Epithelial cell of esophagus (primary cell): ENCODE data around the gene CCDC102B.

Experiments used
- DNase-seq: peaks from one replicate; pipeline ENCODE4 v3.0.0; 2010; ENCODE audit warnings: low read depth
- H3K4me3 ChIP-seq: 2 replicates; pipeline ENCODE4 v1.5.1; 2011; ENCODE audit warnings: mild to moderate bottlenecking, low read length, control low read depth
- CTCF ChIP-seq: IDR thresholded peaks from 2 replicates; pipeline ENCODE4 v1.5.1; 2011; ENCODE audit warnings: low read depth, mild to moderate bottlenecking, low read length, control low read depth, inconsistent platforms; ENCODE audit not compliant: insufficient read depth; ENCODE audit errors: missing control alignments

Gene CCDC102B

DNA sequence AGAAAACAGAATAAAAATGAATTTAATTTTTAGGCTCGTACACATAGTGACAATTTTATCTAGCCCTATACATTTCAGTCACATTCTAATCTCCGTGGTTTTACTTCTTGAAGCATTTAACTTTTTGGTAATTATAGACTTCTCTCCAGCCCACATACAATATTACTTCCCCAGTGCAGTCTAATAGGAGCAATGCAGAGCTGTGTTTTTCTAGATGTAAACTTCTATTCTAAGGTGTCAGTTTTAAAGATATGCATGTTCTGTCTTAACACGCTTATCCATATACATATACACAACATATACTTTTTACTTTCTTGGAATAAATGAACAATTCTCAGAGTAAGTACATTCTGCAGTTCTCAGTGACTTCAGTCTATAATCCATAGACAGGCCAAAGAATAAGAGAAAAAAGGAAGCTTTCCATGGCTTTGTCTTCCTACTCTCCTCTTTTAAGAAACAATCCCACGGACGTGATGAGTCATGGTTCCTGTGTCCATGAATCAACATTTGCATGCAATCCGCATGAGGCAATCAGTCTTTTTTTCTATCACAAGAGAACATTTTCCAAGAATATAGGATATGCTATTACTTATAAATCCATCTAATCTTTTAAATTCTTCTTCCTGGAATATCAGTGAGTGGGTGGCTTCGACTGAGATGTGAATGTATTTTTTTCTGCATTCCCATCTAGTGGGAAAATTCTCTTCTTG is 42.8 kb downstream of the CCDC102B start:
- DNase-seq: peak; percentile 92
- no peak for TF ChIP-seq CTCF
- no peak overlapping the region for H3K4me3 ChIP-seq

DNA sequence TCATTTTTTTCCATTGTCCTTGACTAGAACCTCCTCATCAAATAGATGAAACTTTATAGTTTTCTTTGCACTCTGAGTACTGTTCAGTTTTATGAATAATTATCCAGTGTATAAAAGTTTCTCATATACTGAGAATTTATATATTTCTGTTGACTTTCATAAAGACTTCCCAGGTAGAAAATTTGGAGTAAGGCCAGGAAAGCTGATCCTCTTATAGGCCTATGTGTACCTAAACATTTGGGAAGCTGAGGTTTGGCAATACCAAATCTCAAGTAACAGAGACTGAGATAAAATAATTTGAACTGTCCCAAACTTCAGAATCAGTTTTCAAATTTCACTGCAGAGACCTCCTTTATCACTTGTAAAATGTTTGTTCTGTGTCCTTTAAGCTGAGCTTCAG is 43.4 kb downstream of the CCDC102B start:
- peak; percentile 22 for DNase-seq
- no peak overlapping the region for H3K4me3 ChIP-seq
- no peak for TF ChIP-seq CTCF

GRCh38 chr18:68842951-68843350 is 45.1 kb downstream of the CCDC102B start:
- no peak for DNase-seq
- H3K4me3 ChIP-seq: no peak overlapping the region
- TF ChIP-seq CTCF: no peak

DNA sequence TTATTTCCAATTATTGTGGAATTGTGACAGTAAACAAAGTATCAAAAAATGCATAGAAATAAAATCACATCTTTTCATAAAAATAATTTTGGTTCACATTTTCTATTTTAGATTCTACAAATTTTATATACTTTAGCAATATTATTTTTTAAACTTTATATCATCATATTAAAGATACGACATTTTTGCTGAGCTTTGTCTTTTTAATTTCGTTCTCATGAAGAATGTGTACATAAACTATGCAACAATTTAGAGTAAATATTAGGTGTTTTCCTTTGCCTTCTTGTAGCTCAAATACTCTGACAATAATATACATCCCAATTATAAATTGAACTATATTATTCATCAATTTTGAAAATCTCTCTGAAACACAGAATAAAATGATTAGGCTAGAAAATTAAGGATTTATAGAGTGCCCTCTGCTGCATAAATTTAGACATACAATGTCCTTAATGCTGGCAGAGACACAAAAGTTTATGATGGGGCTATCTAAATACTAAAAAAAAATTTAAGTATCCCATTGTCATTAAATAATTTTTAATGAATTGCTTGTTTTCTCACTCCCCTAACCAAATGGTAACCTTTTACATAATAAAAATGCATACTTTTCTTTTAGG is 45.7 kb downstream of the CCDC102B start:
- no peak for DNase-seq
- H3K4me3 ChIP-seq: no peak overlapping the region
- no peak for TF ChIP-seq CTCF

- peak; percentile 51 for DNase-seq
- H3K4me3 ChIP-seq: no peak overlapping the region
- TF ChIP-seq CTCF: peak; percentile 58
Measured at GRCh38 chr18:68847219-68847837, 49.4 kb downstream of the CCDC102B start.

DNA sequence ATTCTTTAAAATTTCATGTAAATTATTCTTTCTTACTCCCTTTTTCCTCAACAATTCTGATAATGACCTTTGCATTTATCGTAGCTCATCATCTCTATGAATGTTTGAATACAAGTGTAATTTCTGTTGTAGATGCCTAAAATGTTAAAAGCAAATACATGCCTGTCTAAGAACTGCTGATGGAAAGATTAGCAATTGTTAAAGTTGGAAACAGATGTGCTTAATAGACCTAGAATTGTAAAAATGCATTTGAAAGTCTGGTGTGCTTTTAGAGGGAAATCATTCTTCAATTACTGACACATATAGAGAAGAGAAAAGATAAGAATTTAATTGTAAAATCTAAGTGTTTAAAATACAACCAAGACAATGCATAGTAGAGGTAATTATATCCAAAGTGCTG is 50.4 kb downstream of the CCDC102B start:
- H3K4me3 ChIP-seq: no peak overlapping the region
- TF ChIP-seq CTCF: no peak
- DNase-seq: no peak
